K562 (cell line): ENCODE data around the gene FMN2. TPM values are rescaled to one million over a fixed set of nuclear protein-coding genes. Genes with fewer than 3 reads are reported as not detected.

Source experiments
- ATAC-seq: fragments of 200-7000 bp; cut with Tn5 transposase; 3 replicates; pipeline ENCODE4 v1.9.1; 2020; ENCODE audit warnings: moderate library complexity
- BruUV-seq: library from RNA; stranded (reverse); fragments of 400-500 nt; replicated peaks from 2 replicates; lab custom pipeline; 2021; lab: Mats Ljungman, UMichigan
- CTCF ChIA-PET: fragments of 300-600 bp; formaldehyde crosslinking; extraction: SDS; loops from one replicate; lab custom pipeline; 2021; ENCODE audit warnings: low intra/inter-chr PET ratio; lab: Yijun Ruan, JAX
- POLR2A ChIA-PET: fragments of 300-600, 350-650 bp; sonication (Branson Sonifier 250); formaldehyde crosslinking; extraction: SDS; loops from one replicate; lab custom pipeline; 2021; ENCODE audit warnings: antibody characterized with exemption, inconsistent platforms; lab: Yijun Ruan, JAX
- DNase-seq, 4 experiments: peaks; one replicate each; pipeline versions ENCODE4 v3.0.0 to v3.0.0-alpha.2; 2011 to 2018; ENCODE audit warnings: low spot score in 3 of 4, mixed read lengths in 3 of 4; ENCODE audit errors: extremely low read depth in 1 of 4
- FAIRE-seq: peaks from 2 replicates; lab custom pipeline; 2011; peaks lifted over from hg19 to GRCh38; lab: Jason Lieb, UNC
- H2AFZ ChIP-seq: 2 replicates; pipeline ENCODE4 v1.6.0; 2011; ENCODE audit warnings: low read depth, low read length, control low read depth, inconsistent platforms
- H3K27ac ChIP-seq: fragments of 200-600 bp; 3 replicates; pipeline ENCODE4 v1.8.0; 2011; ENCODE audit warnings: low read depth, mild to moderate bottlenecking, control low read depth, inconsistent platforms, low read length, moderate library complexity, mixed read lengths; ENCODE audit errors: extremely low read depth
- H3K27me3 ChIP-seq, 2 experiments: fragments of 300-600 bp in 1 of 2; 2 replicates in 1 of 2; 3 replicates in 1 of 2; pipeline versions ENCODE4 v1.6.0 to v1.8.0; 2011; ENCODE audit warnings: inconsistent platforms in 2 of 2, low read length in 2 of 2, mild to moderate bottlenecking in 1 of 2, mixed read lengths in 1 of 2, moderate library complexity in 1 of 2; ENCODE audit not compliant: control insufficient read depth in 2 of 2, insufficient read depth in 2 of 2
- H3K36me3 ChIP-seq: fragments of 300-600 bp; 3 replicates; pipeline ENCODE4 v1.8.0; 2011; ENCODE audit warnings: mild to moderate bottlenecking, low read length, inconsistent platforms; ENCODE audit not compliant: control insufficient read depth, insufficient read depth
- H3K4me1 ChIP-seq, 2 experiments: fragments of 200-600 bp in 1 of 2; replicated peaks in 1 of 2; 2 replicates in 1 of 2; 3 replicates in 1 of 2; pipeline versions ENCODE4 v1.5.1 to v1.8.0; 2011; ENCODE audit warnings: inconsistent platforms in 2 of 2, low read length in 2 of 2, mild to moderate bottlenecking in 1 of 2, mixed read lengths in 1 of 2, moderate library complexity in 1 of 2; ENCODE audit not compliant: control insufficient read depth in 2 of 2, insufficient read depth in 2 of 2
- H3K4me2 ChIP-seq: 2 replicates; pipeline ENCODE4 v1.6.1; 2011; ENCODE audit warnings: low read length, control low read depth, inconsistent platforms, mixed read lengths; ENCODE audit not compliant: insufficient read depth
- H3K4me3 ChIP-seq: fragments of 200-600 bp; sonication (generic), shearing (Covaris generic); 2 replicates; pipeline ENCODE4 v1.5.1; 2016; ENCODE audit warnings: control low read depth, inconsistent platforms
- H3K79me2 ChIP-seq: fragments of 200-600 bp; 3 replicates; pipeline ENCODE4 v1.8.0; 2011; ENCODE audit warnings: low read length, inconsistent platforms; ENCODE audit not compliant: control insufficient read depth, insufficient read depth
- H3K9ac ChIP-seq, 2 experiments: 2 replicates each; pipeline versions ENCODE4 v1.6.0 to v1.6.1; 2011; ENCODE audit warnings: low read depth in 2 of 2, low read length in 2 of 2, control low read depth in 1 of 2, inconsistent platforms in 1 of 2, mild to moderate bottlenecking in 1 of 2, mixed read lengths in 1 of 2; ENCODE audit not compliant: insufficient read depth in 1 of 2
- H3K9me1 ChIP-seq: one replicate; pipeline ENCODE4 v1.6.0; 2011; ENCODE audit warnings: inconsistent platforms, mild to moderate bottlenecking, low read length, moderate library complexity; ENCODE audit not compliant: control insufficient read depth, insufficient read depth
- H3K9me3 ChIP-seq: replicated peaks from 2 replicates; pipeline ENCODE4 v1.5.1; 2011; ENCODE audit warnings: low read depth, low read length, inconsistent platforms; ENCODE audit not compliant: control insufficient read depth, insufficient read depth
- H4K20me1 ChIP-seq: replicated peaks from 2 replicates; pipeline ENCODE4 v1.6.1; 2011; ENCODE audit warnings: low read length, inconsistent platforms, mixed read lengths; ENCODE audit not compliant: control insufficient read depth, insufficient read depth
- CREBBP ChIP-seq: IDR thresholded peaks from one replicate; pipeline ENCODE4 v1.6.1; 2012; ENCODE audit warnings: low read depth, mild to moderate bottlenecking, control low read depth, inconsistent platforms, low read length
- EGR1 ChIP-seq: fragments of 450-650 bp; conservative IDR thresholded peaks from 2 replicates; pipeline ENCODE4 v1.6.1; 2017; ENCODE audit warnings: mild to moderate bottlenecking
- GATAD2B ChIP-seq: fragments of 450-650 bp; IDR thresholded peaks from 2 replicates; pipeline ENCODE4 v1.6.1; 2017; ENCODE audit warnings: mild to moderate bottlenecking, borderline replicate concordance
- NCOA1 ChIP-seq: fragments of 450-650 bp; IDR thresholded peaks from 2 replicates; pipeline ENCODE4 v1.6.1; 2016; ENCODE audit warnings: low read depth
- NR1H2 ChIP-seq: sonication (generic); formaldehyde crosslinking; IDR thresholded peaks from 2 replicates; pipeline ENCODE4 v1.4.0; 2020; ENCODE audit warnings: mild to moderate bottlenecking, missing genetic modification reagents
- SMARCA5 ChIP-seq: fragments of 450-650 bp; IDR thresholded peaks from 2 replicates; pipeline ENCODE4 v1.6.1; 2016
- SMARCC2 ChIP-seq: fragments of 450-650 bp; IDR thresholded peaks from 2 replicates; pipeline ENCODE4 v1.6.1; 2017; ENCODE audit warnings: antibody characterized with exemption, moderate library complexity, mild to moderate bottlenecking, low read depth
- SPI1 ChIP-seq: IDR thresholded peaks from 2 replicates; pipeline ENCODE4 v1.6.1; 2011; ENCODE audit warnings: low read depth, low read length, control low read depth, borderline replicate concordance
- SRSF1 ChIP-seq: fragments of 200-400 bp; formaldehyde crosslinking; IDR thresholded peaks from 2 replicates; pipeline ENCODE4 v1.6.1; 2017; ENCODE audit warnings: mild to moderate bottlenecking, low read depth, low read length, moderate library complexity
- TOE1 ChIP-seq, 2 experiments: fragments of 450-650 bp in 1 of 2; sonication (generic) in 1 of 2; formaldehyde crosslinking in 1 of 2; IDR thresholded peaks; 2 replicates each; pipeline versions ENCODE4 v1.7.1 to v1.8.0; 2016 to 2022; ENCODE audit warnings: borderline replicate concordance in 2 of 2, mild to moderate bottlenecking in 2 of 2, antibody characterized with exemption in 1 of 2, inconsistent platforms in 1 of 2, low read depth in 1 of 2, missing genetic modification reagents in 1 of 2, moderate library complexity in 1 of 2
- YBX1 ChIP-seq: fragments of 450-650 bp; IDR thresholded peaks from 2 replicates; pipeline ENCODE4 v1.7.1; 2016; ENCODE audit warnings: mild to moderate bottlenecking
- ZFX ChIP-seq: sonication (generic); formaldehyde crosslinking; IDR thresholded peaks from 2 replicates; pipeline ENCODE4 v1.8.0; 2022; ENCODE audit warnings: mild to moderate bottlenecking, missing genetic modification reagents, moderate library complexity
- ZNF324 ChIP-seq: fragments of 250-450 bp; sonication (Bioruptor Pico); IDR thresholded peaks from 2 replicates; pipeline ENCODE4 v1.4.0; 2020; ENCODE audit warnings: mild to moderate bottlenecking
- WGBS: fragments of 100-300 bp; shearing (Covaris generic); methylation state at CpG from one replicate; pipeline ENCODE4 v1.1.6; 2016; ENCODE audit warnings: low coverage, mixed read lengths; ENCODE audit not compliant: insufficient coverage; ENCODE audit errors: missing lambda C conversion rate; 5-methylcytosine and 5-hydroxymethylcytosine counted together
- in situ Hi-C: fragments of 300-500 bp; cut with MboI; formaldehyde crosslinking; loops from 4 replicates; pipeline ENCODE4 v1.15.0; 2018; ENCODE audit warnings: inconsistent platforms, mixed read lengths
- intact Hi-C: fragments of 100-400 bp; cut with micrococcal nuclease; formaldehyde crosslinking; loops from 2 replicates; pipeline ENCODE4 v1.14.2; 2022
- polyA plus RNA-seq, 8 experiments: library from polyadenylated mRNA; depleted of rRNA in 4 of 8; stranded (reverse) in 5 of 8; unstranded in 3 of 8; fragments of >200 nt; fragmentation: Nextera tagmentation in 2 of 8; fragmentation: Illumina TruSeq in 1 of 8; extraction: Ambion mirVana in 2 of 8; extraction: Trizol in 1 of 8; gene quantifications; 2 replicates each; pipeline versions ENCODE4 v1.2.1 to v1.2.3, GENCODE V29; 2011 to 2014; ENCODE audit warnings: inconsistent platforms in 1 of 8, missing spikeins in 1 of 8
- total RNA-seq, 7 experiments: library from RNA; depleted of rRNA in 6 of 7; stranded (reverse); fragments of >200 nt in 6 of 7; fragmentation: Illumina TruSeq in 2 of 7; extraction: Trizol in 2 of 7; gene quantifications; 2 replicates each; pipeline versions ENCODE4 v1.2.1 to v1.2.3, GENCODE V29; 2011 to 2021; ENCODE audit warnings: low replicate concordance in 1 of 7
- TF ChIP-seq, protein P1 (sequence below): sonication (generic); formaldehyde crosslinking; IDR thresholded peaks from 2 replicates; pipeline ENCODE4 v1.8.1; 2023; ENCODE audit warnings: missing genetic modification reagents, mild to moderate bottlenecking, borderline replicate concordance
- TF ChIP-seq, protein P2 (sequence below): sonication (generic); formaldehyde crosslinking; IDR thresholded peaks from 2 replicates; pipeline ENCODE4 v1.8.1; 2022; ENCODE audit warnings: missing genetic modification reagents
- TF ChIP-seq, protein P3 (sequence below): IDR thresholded peaks from 2 replicates; pipeline ENCODE4 v1.6.1; 2014; ENCODE audit warnings: antibody characterized with exemption

Gene FMN2
- total and polyA plus RNA-seq, 9 of the 15 experiments (the other 6 are each of a cell fraction or from before 2014, with no cell fraction given): 0.15 to 0.45 (median 0.16) TPM; not detected in 3

DNA sequence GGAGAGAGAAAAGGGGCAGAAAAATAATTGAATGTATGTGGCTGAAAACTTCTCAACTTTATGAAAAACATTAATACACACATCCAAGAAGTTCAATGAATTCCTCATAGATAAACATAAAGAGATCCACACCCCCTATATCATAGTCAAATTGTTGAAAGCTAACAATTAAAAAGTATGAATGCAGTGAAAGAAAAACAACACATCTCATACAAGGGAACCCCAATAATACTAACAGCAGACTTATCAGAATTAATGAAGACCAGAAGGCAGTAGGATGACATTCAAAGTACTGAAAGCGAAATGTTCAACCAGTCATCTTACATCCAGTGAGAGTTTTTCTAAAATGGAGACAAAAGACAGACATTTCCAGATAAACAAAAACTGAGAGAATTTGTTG, 134.4 kb downstream of the FMN2 start (continued):
- TF ChIP-seq, protein P1, sequence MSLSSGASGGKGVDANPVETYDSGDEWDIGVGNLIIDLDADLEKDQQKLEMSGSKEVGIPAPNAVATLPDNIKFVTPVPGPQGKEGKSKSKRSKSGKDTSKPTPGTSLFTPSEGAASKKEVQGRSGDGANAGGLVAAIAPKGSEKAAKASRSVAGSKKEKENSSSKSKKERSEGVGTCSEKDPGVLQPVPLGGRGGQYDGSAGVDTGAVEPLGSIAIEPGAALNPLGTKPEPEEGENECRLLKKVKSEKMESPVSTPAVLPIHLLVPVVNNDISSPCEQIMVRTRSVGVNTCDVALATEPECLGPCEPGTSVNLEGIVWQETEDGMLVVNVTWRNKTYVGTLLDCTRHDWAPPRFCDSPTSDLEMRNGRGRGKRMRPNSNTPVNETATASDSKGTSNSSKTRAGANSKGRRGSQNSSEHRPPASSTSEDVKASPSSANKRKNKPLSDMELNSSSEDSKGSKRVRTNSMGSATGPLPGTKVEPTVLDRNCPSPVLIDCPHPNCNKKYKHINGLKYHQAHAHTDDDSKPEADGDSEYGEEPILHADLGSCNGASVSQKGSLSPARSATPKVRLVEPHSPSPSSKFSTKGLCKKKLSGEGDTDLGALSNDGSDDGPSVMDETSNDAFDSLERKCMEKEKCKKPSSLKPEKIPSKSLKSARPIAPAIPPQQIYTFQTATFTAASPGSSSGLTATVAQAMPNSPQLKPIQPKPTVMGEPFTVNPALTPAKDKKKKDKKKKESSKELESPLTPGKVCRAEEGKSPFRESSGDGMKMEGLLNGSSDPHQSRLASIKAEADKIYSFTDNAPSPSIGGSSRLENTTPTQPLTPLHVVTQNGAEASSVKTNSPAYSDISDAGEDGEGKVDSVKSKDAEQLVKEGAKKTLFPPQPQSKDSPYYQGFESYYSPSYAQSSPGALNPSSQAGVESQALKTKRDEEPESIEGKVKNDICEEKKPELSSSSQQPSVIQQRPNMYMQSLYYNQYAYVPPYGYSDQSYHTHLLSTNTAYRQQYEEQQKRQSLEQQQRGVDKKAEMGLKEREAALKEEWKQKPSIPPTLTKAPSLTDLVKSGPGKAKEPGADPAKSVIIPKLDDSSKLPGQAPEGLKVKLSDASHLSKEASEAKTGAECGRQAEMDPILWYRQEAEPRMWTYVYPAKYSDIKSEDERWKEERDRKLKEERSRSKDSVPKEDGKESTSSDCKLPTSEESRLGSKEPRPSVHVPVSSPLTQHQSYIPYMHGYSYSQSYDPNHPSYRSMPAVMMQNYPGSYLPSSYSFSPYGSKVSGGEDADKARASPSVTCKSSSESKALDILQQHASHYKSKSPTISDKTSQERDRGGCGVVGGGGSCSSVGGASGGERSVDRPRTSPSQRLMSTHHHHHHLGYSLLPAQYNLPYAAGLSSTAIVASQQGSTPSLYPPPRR: no peak
- TF ChIP-seq NCOA1: no peak
- no peak for TF ChIP-seq EGR1
- no peak for TF ChIP-seq GATAD2B

DNA sequence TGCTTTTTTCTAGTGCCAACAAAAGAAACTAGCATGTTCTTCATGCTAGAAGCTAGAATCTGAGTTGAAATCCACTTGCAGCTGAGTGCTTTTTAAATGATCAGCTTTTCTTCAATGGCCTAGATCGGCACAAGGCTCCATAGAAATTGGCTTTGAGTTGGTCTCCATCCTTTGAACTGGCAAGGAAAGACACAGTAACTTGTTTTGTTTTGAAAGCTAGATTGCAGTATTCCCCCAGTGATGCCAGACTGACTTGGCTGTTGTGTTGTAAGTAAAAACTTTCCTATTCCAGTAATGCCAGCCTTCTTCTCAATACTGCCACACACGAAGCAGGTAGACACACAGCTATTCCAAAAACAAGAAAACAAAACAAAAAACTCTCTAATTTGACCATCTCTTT, 139.1 kb downstream of the FMN2 start:
- Histone ChIP-seq H3K9me1 (no peaks in the 10 kb centered on the region), H3K4me2 (no peak overlapping the region), H3K4me1 (no peaks in the 10 kb centered on the region), H3K27me3 (no peaks in the 10 kb centered on the region), H3K36me3 (no peaks in the 10 kb centered on the region), H3K9ac (no peak overlapping the region), H2AFZ (no peak overlapping the region), H4K20me1 (no peaks in the 10 kb centered on the region), H3K79me2 (no peaks in the 10 kb centered on the region), H3K9me3 (no peaks in the 10 kb centered on the region; the same call in none of the 2 replicates), H3K4me3 (no peak overlapping the region), H3K27ac (no peak overlapping the region)
- DNase-seq: no peak
- BruUV-seq: no TSS peak
- WGBS: 0% methylated on average over 2 of the region's 2 CpGs
- CTCF ChIA-PET: no interaction called here
- in situ Hi-C loops (no loop called here), intact Hi-C loops (no loop called here)
- no peak for FAIRE-seq
- ATAC-seq: no peak
- POLR2A ChIA-PET: no interaction called here
- TF ChIP-seq SMARCC2 (no peak), ZFX (CRISPR knock-in tag) (no peak), YBX1 (no peak), SMARCA5 (no peak), SRSF1 (no peak), CREBBP (no peak), SPI1 (no peak), NR1H2 (CRISPR knock-in tag) (no peak), ZNF324 (CRISPR knock-in tag) (no peak), TOE1 (IDR thresholded peaks at IDR 0.05; ENCODE audit: borderline replicate concordance) (no peak), TOE1 (CRISPR knock-in tag; IDR thresholded peaks at IDR 0.05; ENCODE audit: borderline replicate concordance, low read depth) (no peak)
- TF ChIP-seq, protein P2, sequence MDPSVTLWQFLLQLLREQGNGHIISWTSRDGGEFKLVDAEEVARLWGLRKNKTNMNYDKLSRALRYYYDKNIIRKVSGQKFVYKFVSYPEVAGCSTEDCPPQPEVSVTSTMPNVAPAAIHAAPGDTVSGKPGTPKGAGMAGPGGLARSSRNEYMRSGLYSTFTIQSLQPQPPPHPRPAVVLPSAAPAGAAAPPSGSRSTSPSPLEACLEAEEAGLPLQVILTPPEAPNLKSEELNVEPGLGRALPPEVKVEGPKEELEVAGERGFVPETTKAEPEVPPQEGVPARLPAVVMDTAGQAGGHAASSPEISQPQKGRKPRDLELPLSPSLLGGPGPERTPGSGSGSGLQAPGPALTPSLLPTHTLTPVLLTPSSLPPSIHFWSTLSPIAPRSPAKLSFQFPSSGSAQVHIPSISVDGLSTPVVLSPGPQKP (CRISPR knock-in tag): no peak
- TF ChIP-seq, protein P3, sequence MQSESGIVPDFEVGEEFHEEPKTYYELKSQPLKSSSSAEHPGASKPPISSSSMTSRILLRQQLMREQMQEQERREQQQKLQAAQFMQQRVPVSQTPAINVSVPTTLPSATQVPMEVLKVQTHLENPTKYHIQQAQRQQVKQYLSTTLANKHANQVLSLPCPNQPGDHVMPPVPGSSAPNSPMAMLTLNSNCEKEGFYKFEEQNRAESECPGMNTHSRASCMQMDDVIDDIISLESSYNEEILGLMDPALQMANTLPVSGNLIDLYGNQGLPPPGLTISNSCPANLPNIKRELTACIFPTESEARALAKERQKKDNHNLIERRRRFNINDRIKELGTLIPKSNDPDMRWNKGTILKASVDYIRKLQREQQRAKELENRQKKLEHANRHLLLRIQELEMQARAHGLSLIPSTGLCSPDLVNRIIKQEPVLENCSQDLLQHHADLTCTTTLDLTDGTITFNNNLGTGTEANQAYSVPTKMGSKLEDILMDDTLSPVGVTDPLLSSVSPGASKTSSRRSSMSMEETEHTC: no peak
